ENCODE data around the gene BAG3.

DNA sequence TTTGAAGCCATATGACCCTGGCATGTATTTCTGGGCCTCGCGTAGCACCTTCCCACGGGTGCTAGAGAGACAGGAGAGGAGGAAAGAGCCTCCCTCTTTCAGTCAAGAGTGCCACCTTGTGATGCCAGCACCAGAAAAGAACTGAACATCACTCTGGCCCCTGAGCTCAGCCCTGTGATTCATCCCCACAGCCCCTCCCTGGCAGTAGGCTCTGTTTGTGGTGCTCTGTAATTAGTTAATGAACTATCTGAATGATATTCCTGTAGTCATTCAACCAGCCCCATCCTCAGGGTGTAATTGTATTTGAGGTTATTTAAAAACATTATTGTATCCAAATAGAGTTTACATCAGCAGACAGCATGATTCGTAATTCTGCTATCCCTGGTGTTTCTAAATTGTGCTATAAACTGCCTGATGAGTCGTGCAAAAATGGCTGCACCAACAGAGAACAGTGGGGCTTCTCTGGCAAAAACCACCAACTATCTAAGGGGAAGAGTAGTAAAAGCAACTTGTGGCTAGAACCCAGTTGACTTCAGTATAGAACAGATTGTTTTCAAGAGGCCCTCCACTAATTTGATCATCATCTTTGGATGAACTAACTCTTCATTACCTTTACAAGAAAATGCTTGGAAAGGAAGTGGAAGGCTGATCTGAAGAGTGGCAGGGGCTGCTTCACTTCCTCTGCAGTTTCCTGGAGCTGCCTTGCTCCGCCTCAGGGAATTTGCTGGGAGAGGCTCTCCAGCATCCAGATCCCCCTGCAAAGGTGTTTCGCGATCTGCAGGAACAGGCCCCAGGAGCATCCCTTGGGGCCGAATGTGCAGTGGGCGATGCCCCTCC is 30.7 kb upstream of the BAG3 start:
- TF ChIP-seq CTCF (tag by site-specific recombination; IDR thresholded peaks at IDR 0.05) (no peak), ZBTB21 (tag by site-specific recombination; IDR thresholded peaks at IDR 0.05) (no peak), ZFP3 (tag by site-specific recombination; IDR thresholded peaks at IDR 0.05; ENCODE audit: low read depth) (no peak), ZSCAN16 (tag by site-specific recombination; IDR thresholded peaks at IDR 0.05) (no peak), GLI4 (tag by site-specific recombination; IDR thresholded peaks at IDR 0.05) (no peak), KLF9 (tag by site-specific recombination; IDR thresholded peaks at IDR 0.05; ENCODE audit: low read depth) (no peak), ZBTB44 (tag by site-specific recombination; IDR thresholded peaks at IDR 0.05) (no peak), ZNF140 (tag by site-specific recombination; IDR thresholded peaks at IDR 0.05) (no peak), ZNF239 (tag by site-specific recombination; IDR thresholded peaks at IDR 0.05) (no peak), ZSCAN5A (tag by site-specific recombination; IDR thresholded peaks at IDR 0.05) (no peak), ZNF561 (tag by site-specific recombination; IDR thresholded peaks at IDR 0.05; ENCODE audit: borderline replicate concordance) (no peak)
- TF ChIP-seq, protein P1, sequence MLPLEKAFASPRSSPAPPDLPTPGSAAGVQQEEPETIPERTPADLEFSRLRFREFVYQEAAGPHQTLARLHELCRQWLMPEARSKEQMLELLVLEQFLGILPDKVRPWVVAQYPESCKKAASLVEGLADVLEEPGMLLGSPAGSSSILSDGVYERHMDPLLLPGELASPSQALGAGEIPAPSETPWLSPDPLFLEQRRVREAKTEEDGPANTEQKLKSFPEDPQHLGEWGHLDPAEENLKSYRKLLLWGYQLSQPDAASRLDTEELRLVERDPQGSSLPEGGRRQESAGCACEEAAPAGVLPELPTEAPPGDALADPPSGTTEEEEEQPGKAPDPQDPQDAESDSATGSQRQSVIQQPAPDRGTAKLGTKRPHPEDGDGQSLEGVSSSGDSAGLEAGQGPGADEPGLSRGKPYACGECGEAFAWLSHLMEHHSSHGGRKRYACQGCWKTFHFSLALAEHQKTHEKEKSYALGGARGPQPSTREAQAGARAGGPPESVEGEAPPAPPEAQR (tag by site-specific recombination; IDR thresholded peaks at IDR 0.05) = no peak

Measured in HEK293 (cell line).